Stimulated activated CD4-positive, alpha-beta T cell treated with anti-CD3 and anti-CD28 coated beads, Interleukin-12 subunit alpha, Interleukin-12 subunit beta, amount 100 ng/mL, for 4 hours (primary cell): ENCODE results near the gene TRAF1.
"Not testable (repeated sequence)": the region's sequence is repeated elsewhere in the genome, so short reads cannot be mapped to it uniquely, and the experiment has no call there.

Experiments
- DNase-seq: peaks from one replicate; pipeline ENCODE4 v3.0.0-alpha.2; 2020

Gene TRAF1

DNA sequence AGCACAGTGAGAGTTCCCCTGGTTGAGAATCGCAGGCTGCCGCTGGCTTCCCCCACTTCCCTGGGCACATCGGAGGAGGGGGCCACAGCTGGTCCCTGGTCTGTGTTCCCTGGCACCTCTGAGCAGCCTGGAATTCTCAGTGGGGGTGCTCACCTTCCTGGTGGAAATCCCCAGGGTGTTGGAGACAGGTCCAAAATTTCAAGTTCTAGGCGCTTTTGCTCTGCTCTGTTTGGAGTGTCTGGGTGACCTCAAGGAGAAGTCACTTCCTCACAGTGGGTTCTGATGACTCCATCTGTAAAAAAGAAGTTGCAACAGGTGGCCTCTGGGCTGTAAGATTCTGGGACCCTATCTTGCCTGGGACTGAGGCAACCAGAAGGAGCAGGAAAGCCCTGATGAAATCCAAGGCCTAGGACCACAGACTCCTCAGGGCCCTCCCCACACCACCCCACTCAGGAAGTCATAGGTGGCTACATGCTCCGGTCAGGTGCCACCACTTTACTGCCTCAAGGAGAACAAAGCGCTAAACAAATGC is at the start of gene TRAF1:
TSS of gene TRAF1 (minus strand) at position 400 of the 532 bp plus-strand sequence. CDS start 721 bp downstream, outside the sequence.
- no peak for DNase-seq

GRCh38 chr9:120974921-120975320 is 48.3 kb upstream of the TRAF1 start:
- no peak for DNase-seq

DNA sequence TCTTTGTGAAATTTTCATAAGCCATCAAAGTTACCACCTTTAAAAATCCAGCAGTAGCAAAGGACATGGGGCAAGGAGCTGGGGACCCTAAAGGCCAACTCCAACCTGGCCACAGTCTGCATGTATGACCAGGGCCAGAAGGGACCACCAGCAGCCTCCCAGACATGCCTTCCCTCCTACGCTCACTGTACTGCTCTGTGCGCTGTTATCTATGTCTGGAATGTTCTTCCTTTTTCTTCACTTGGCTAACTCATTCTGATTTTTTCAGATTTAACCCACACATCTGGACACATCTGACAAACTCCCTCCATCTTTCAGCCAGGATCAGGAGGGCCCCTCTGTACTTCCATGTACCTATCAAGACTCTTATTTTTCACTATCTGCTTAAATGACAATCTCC is 47.6 kb upstream of the TRAF1 start:
- no peak for DNase-seq

DNA sequence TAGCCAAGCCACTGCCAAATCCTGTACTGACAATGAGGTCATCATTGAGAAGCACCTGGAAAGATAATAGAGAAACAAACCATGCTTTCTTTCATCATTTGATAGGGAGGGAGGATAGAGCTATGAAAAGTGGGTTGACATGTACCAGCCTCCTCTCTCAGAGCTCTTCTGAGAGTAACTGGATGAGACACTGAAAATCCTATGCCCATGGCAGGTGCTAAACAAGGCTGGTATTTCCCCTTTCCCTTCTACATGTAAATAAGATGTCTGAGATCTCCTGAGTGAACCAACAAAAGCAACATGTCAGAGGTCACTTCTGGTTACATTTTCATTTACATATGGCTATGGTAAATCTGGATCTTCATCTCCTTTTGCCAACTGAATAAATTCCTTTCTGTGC is 45.3 kb upstream of the TRAF1 start:
- no peak for DNase-seq

DNA sequence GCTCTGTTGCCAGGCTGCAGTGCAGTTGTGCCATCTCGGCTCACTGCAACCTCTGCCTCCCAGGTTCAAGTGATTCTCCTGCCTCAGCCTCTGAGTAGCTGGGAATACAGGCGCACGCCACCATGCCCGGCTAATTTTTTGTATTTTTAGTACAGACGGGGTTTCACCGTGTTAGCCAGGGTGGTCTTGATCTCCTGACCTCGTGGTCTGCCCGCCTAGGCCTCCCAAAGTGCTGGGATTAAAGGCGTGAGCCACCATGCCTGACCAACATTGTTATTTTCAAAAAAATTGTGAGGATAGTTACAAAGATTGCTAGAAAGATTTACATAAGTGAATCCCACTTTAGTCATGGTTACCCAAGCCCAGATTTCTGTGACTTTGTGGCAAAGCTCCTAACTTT is 44.9 kb upstream of the TRAF1 start:
- DNase-seq: not testable (repeated sequence)

- no peak for DNase-seq
Observed at GRCh38 chr9:120970244-120970643, 43.6 kb upstream of the TRAF1 start.

DNA sequence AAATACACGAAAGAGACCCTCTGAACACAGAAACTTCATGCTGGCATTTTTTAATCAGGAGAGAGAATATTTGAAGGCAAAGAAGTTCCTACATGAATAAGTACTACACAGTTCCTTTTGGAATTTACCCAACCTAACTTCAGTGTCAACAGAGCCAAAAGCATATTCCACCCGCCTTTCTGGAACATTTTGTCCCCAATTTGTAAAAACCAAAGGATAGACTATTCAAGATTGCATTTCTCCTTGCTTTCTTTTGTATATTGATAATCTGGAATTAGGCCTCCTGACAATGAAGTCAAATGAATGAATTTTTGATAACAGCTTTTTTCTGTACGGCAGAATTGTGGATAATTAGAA is 39.4 kb upstream of the TRAF1 start:
- no peak for DNase-seq

DNA sequence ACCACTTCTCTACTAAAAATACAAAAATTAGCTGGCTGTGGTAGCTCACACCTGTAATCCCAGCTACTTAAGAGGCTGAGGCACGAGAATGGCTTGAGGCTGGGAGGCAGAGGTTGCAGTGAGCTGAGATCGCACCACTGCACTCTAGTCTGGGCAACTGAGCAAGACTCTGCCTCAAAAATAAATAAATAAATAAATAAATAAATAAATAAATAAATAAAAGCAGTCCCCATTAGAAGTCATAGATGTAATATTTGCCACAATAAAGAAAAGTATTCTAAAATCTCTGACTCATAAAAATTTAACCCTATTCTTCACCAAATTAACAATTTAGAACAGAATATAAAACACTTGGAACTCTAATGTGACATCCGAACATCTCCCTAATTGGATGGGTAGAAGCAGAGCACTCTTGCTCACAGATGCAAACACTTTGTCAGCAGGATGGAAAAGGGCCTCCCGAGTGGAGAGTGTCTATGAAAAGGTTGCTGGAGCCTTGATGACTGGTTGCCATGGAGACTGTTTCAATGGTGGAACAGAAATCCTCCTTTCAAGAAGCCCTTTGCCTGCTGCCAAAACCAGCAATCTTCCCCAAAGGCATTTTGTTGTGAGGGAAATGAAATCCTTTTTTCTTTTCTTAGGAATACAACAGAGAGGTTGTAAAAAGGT is 38.9 kb upstream of the TRAF1 start:
- no peak for DNase-seq

GRCh38 chr9:120961936-120962335 is 35.3 kb upstream of the TRAF1 start:
- no peak for DNase-seq

- no peak for DNase-seq
Observed at GRCh38 chr9:120960001-120960400, 33.4 kb upstream of the TRAF1 start.

DNA sequence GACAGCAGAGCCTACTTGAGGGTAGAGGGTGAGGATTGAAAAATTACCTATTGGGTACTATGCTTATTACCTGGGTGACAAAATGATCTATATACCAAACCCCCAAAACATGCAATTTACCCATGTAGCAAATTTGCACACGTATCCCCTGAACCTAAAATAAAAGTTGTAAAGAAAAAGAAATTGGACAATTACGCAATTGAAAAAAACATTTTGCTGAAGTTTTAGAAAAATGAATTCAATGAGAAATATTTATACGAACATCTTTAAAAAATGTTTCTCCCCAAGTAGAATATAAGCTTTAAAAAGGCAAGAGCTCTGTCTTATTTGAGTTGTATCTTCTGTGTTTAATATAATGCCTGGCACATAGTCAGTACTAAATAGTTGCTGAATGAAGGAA is 30.3 kb upstream of the TRAF1 start:
- DNase-seq: no peak

- DNase-seq: no peak
Observed at GRCh38 chr9:120951960-120952618, 25.5 kb upstream of the TRAF1 start.

DNA sequence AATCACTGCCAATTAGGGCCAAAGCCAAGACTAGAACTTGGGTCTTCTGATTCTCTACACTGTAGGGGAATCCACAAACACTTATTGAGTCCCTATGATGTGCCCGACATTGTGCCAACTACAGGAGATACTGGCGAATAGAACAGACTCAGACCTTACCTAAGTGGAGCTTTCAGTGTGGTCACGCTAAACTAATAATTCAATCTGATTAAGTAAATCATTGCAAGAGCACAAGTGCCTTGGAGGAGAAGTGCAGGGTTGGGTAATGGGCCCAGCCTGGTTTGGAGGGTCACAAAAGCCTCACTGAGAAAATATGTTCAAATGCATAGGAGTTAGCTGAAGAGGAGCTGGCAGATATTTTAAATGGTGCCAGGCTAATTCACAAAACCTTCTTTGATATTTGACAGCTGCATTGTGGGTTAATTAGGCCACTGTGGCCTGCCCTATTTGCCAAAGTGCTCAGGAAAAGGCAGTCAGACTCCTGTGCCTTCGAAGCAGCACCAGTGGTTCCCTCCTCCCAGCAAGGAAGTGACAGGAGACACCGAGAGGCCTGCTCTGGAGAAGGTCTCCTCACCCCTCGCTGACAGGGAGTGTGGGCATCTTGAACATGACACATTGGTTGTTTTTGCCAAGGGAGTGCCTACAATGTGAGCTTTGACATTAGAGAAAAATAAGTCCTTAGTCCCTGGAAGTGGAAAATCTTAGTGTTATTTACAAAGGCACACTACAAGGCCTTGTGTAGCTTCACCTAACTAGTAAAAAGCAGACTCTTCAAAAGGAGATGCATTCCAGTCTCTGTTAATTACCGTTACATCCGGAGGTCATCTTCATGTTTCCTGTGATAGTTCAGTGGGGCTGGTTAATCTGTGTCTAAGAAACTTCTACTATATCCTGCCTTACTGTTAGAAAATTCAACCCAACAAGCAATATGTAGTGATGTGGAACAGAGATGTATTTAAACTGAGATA is 24.1 kb upstream of the TRAF1 start:
- no peak for DNase-seq

GRCh38 chr9:120949290-120949689 is 22.7 kb upstream of the TRAF1 start:
- no peak for DNase-seq

DNA sequence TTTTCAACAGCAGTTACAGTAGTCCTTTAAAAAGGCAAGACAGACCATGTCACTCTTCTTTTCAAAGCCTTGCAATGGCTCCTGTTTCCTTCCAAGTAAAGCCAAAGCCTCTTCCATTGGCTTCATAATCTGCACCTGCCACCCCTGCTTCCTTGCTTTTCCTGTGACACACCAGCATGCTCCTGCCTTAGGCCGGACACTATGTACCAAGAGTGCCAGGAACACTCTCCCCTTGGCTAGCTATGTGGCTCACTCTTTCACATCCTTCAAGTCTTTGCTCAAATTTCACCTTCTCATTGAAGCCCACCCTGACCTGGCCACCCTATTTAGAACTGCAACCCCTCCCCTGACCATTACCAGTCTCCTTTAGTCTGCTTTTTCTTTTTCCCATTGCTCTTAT is 22.2 kb upstream of the TRAF1 start:
- DNase-seq: no peak

DNA sequence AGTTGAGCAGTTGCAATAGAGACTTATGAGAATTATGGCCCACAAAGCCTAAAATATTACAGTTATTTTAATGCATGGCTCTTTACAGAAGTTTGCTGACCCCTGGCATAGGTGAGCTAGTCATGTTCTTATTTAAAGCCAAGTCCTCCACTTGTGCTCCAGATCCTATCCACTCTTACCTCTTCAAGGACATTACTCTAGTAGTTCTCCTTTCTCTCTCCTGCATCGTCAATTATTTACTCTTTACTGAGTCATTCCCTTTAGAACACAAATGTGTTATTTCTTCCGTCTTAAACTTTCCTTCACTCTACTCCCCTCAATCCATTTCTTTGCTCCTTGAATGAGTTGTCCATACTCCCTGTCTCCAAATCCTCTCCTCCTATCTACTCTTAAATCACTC is 20.6 kb upstream of the TRAF1 start:
- no peak for DNase-seq

GRCh38 chr9:120946259-120946658 is 19.7 kb upstream of the TRAF1 start:
- no peak for DNase-seq

- DNase-seq: no peak
Observed at GRCh38 chr9:120944948-120945347, 18.4 kb upstream of the TRAF1 start.

DNA sequence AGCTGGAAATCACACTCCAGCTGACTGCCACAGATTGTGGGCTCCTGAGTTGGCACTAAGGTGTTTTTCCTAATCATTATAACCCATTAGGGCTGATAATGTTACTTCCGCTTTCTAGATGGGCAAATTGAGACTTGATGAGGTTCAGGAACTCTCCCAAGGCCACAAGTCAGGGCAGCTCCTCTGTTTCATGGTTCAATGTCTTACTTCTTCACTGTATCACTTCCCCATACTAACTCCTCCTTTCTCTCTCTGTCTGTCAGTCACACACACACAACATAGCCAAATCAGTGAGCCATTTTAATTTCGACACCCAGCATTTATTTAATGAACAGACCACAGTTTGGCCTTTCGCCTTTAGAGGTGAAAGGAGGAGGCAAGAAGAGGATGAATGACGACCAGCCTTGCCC is 17.8 kb upstream of the TRAF1 start:
- no peak for DNase-seq

DNA sequence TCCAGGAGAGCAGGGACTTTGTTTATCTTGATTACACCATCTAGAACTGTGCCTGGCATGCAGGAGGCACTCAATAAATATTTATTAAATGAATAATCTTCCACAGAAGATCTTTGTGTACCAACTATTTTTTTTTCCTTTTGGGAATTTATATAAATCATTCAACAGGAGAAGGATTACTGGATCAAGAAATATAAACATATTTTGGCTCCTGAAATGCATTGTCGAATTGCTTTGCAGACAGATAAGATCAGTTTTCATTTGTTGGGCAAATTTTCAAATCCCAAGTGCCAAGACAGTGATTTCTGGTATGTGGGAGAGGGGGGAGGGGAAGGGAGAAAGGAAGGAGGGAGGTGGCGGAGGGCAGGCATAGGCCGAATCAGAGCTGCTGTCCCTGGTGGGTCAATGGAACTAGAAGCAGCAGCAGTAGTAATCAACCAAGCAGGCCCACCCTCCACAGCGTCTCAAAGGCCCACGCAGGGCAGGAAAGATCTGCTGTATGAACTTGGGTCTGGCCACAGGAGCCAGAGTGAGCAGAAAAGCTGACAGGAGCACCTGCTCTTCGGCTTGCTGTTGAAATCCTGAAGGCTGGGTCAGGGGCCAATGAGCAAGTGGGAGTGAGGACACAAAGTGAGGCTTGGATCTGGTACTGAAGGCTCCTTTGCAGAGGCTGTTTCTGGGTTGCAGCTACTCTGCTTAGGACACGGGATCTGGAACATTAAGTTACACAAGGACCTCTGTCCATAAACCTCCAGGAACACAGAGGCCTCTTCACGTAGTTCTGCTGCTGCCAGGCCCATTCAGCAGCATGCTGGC is 15.8 kb upstream of the TRAF1 start:
- DNase-seq: no peak

DNA sequence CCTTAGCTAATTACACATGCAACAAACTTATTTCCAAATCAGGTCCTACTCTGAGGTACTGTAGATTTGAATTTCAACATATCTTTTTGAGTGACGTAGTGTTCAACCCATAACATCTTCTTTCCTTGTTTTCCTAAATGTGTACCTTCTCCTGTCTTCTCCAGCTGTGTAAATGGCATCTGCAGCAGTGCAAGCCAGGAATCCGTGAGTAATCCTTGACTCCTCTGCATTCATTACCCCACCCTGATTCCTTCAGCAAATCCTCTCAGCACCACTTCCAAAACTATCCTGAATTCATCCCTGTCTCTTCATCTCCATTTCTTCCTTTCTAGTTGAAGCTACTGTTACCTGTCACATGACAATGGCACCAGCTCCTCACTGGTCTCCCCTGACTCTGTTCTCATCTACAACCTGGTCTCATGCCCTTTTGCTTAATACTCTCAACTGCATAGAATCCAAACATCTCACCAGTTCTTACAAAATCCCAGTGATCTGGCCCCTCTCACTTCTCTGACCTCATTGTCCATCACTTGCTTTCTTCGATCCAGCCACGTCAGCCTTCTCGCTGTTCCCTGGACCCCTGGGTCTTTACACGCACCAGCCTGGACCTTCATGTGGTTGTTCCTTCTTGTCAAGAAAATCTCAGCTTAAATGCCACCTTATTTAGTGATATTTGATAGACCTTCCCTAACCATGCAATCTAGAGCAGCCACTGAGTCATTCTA is 14.6 kb upstream of the TRAF1 start:
- DNase-seq: no peak

GRCh38 chr9:120940573-120940972 is 14.0 kb upstream of the TRAF1 start:
- no peak for DNase-seq
